ENCODE data around the gene DNAAF3.
A peak's percentile ranks its signal among the peaks of the same experiment; 100 is the strongest.

DNA sequence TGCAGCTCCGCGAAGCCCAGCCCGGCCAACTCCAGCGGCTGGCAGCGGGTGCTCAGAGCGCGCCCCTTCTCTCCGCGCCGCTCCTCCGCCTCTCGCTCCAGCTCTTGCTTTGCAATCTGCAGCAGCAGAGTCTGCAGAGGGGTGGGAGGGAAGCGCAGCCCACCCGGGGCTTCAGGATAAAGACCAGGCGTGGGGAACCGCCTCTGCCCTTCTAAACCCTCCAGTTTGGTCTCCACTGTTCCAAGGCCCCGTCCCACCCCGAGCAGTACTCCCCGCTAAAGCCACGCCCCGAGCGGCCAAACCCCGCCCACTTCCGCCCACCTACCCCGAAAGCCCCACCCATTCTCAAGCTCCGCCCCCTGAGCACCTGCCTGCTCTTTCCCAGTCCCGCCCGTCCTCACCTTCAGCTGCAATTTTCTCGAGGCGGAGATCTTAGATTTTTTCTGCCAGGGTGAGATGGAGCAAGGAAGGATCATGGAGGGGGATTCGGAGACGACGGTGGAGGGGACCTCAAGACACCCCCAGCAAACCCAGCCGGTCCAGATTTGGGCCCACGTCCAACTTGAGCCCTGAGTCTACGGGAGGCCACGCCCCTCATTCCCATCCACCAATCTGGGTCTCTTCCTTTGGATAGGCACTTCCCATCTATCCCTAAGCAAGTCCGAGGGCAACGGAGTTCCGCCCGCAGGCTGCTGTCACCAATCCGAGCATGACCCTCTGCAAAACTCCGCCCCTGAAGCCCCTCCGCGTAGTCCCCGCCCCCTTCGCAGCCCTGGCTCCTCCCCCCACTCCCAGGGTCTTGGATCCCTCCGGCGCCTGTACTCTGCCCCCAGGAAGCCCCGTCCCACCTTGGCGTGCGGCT lies 10.0 kb downstream of the DNAAF3 start:
- TF ChIP-seq, protein P1, sequence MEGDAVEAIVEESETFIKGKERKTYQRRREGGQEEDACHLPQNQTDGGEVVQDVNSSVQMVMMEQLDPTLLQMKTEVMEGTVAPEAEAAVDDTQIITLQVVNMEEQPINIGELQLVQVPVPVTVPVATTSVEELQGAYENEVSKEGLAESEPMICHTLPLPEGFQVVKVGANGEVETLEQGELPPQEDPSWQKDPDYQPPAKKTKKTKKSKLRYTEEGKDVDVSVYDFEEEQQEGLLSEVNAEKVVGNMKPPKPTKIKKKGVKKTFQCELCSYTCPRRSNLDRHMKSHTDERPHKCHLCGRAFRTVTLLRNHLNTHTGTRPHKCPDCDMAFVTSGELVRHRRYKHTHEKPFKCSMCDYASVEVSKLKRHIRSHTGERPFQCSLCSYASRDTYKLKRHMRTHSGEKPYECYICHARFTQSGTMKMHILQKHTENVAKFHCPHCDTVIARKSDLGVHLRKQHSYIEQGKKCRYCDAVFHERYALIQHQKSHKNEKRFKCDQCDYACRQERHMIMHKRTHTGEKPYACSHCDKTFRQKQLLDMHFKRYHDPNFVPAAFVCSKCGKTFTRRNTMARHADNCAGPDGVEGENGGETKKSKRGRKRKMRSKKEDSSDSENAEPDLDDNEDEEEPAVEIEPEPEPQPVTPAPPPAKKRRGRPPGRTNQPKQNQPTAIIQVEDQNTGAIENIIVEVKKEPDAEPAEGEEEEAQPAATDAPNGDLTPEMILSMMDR (IDR thresholded peaks at IDR 0.05 in 2 of 3, conservative IDR thresholded peaks at IDR 0.05 in 1 of 3; ENCODE audit: borderline replicate concordance in 1 of 3, insufficient read depth in 1 of 3, low read depth in 2 of 3, low read length in 2 of 3), result no peak
- TF ChIP-seq, protein P2, sequence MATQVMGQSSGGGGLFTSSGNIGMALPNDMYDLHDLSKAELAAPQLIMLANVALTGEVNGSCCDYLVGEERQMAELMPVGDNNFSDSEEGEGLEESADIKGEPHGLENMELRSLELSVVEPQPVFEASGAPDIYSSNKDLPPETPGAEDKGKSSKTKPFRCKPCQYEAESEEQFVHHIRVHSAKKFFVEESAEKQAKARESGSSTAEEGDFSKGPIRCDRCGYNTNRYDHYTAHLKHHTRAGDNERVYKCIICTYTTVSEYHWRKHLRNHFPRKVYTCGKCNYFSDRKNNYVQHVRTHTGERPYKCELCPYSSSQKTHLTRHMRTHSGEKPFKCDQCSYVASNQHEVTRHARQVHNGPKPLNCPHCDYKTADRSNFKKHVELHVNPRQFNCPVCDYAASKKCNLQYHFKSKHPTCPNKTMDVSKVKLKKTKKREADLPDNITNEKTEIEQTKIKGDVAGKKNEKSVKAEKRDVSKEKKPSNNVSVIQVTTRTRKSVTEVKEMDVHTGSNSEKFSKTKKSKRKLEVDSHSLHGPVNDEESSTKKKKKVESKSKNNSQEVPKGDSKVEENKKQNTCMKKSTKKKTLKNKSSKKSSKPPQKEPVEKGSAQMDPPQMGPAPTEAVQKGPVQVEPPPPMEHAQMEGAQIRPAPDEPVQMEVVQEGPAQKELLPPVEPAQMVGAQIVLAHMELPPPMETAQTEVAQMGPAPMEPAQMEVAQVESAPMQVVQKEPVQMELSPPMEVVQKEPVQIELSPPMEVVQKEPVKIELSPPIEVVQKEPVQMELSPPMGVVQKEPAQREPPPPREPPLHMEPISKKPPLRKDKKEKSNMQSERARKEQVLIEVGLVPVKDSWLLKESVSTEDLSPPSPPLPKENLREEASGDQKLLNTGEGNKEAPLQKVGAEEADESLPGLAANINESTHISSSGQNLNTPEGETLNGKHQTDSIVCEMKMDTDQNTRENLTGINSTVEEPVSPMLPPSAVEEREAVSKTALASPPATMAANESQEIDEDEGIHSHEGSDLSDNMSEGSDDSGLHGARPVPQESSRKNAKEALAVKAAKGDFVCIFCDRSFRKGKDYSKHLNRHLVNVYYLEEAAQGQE (IDR thresholded peaks at IDR 0.05; ENCODE audit: low read depth), result no peak
- TF ChIP-seq POLR2AphosphoS5 (IDR thresholded peaks at IDR 0.05; ENCODE audit: low read depth, low read length) (peak; percentile 57), CEBPB (IDR thresholded peaks at IDR 0.05; ENCODE audit: low read depth) (no peak), EZH2phosphoT487 (IDR thresholded peaks at IDR 0.05; ENCODE audit: borderline replicate concordance) (no peak), POLR2A (IDR thresholded peaks at IDR 0.05; ENCODE audit: borderline replicate concordance, extremely low read depth, insufficient read depth, insufficient read length) (no peak)

Measured in HCT116 (cell line).